A673 (cell line): Measurements from ENCODE around the gene ZNF488. TPM values are rescaled to one million over a fixed set of nuclear protein-coding genes. Genes with fewer than 3 reads are reported as not detected.
"Not testable (repeated sequence)": the region's sequence is repeated elsewhere in the genome, so short reads cannot be mapped to it uniquely, and the experiment has no call there.

Source experiments
- BruUV-seq: library from RNA; stranded (reverse); fragments of 400-500 nt; replicated peaks from 2 replicates; lab custom pipeline; 2021; lab: Mats Ljungman, UMichigan
- CTCF ChIA-PET: fragments of 300-600 bp; sonication (Branson Sonifier 250); formaldehyde crosslinking; loops from one replicate; lab custom pipeline; 2022; ENCODE audit warnings: antibody characterized with exemption; lab: Charles Lee
- POLR2A ChIA-PET: fragments of 300-600 bp; sonication (Branson Sonifier 250); formaldehyde crosslinking; loops from one replicate; lab custom pipeline; 2022; ENCODE audit warnings: antibody characterized with exemption; ENCODE audit not compliant: low non-redundant PET; lab: Charles Lee
- DNase-seq: peaks from one replicate; pipeline ENCODE4 v3.0.0-alpha.2; 2015; ENCODE audit warnings: low spot score
- H3K27ac ChIP-seq: fragments of 200-600 bp; sonication (generic); 2 replicates; pipeline ENCODE4 v1.5.1; 2016; ENCODE audit warnings: mixed run types, low read depth, mild to moderate bottlenecking, mixed read lengths, antibody characterized with exemption, low read length; ENCODE audit not compliant: poor library complexity, severe bottlenecking
- H3K27me3 ChIP-seq: fragments of 200-600 bp; sonication (generic); replicated peaks from 2 replicates; pipeline ENCODE4 v1.6.1; 2017; ENCODE audit warnings: mixed run types, low read depth, mild to moderate bottlenecking, mixed read lengths, antibody characterized with exemption, low read length; ENCODE audit not compliant: insufficient read depth, poor library complexity
- H3K36me3 ChIP-seq: fragments of 200-600 bp; sonication (generic); 2 replicates; pipeline ENCODE4 v1.6.1; 2016; ENCODE audit warnings: mixed run types, mild to moderate bottlenecking, mixed read lengths, antibody characterized with exemption, low read length; ENCODE audit not compliant: insufficient read depth, poor library complexity, severe bottlenecking
- H3K4me1 ChIP-seq: fragments of 200-600 bp; sonication (generic); 2 replicates; pipeline ENCODE4 v1.6.1; 2017; ENCODE audit warnings: mixed run types, mild to moderate bottlenecking, mixed read lengths, antibody characterized with exemption, low read length; ENCODE audit not compliant: insufficient read depth, poor library complexity, severe bottlenecking
- H3K4me3 ChIP-seq: fragments of 200-600 bp; sonication (generic); 2 replicates; pipeline ENCODE4 v1.5.1; 2016; ENCODE audit warnings: low read depth, mixed run types, mild to moderate bottlenecking, mixed read lengths, low read length; ENCODE audit not compliant: poor library complexity, severe bottlenecking
- H3K9me3 ChIP-seq: fragments of 200-600 bp; sonication (generic); 2 replicates; pipeline ENCODE4 v1.6.1; 2016; ENCODE audit warnings: mixed run types, low read depth, mild to moderate bottlenecking, mixed read lengths, antibody characterized with exemption, low read length; ENCODE audit not compliant: poor library complexity, severe bottlenecking
- CTCF ChIP-seq: fragments of 300-800, 200-600 bp; sonication (generic); conservative IDR thresholded peaks from 2 replicates; pipeline ENCODE4 v1.5.1; 2017; ENCODE audit warnings: low read depth, mild to moderate bottlenecking, antibody characterized with exemption, low read length, moderate library complexity, mixed read lengths
- EZH2 ChIP-seq: fragments of 200-600 bp; sonication (generic); IDR thresholded peaks from 2 replicates; pipeline ENCODE4 v1.6.1; 2017; ENCODE audit warnings: borderline replicate concordance, low read depth, mild to moderate bottlenecking, mixed read lengths, antibody characterized with exemption, low read length; ENCODE audit not compliant: poor library complexity, severe bottlenecking
- intact Hi-C: fragments of 100-400 bp; cut with micrococcal nuclease; formaldehyde crosslinking; loops from one replicate; pipeline ENCODE4 v1.10.0; 2022; ENCODE audit not compliant: unreplicated experiment
- total RNA-seq: library from RNA; stranded (reverse); gene quantifications from 2 replicates; pipeline ENCODE4 v1.2.3, GENCODE V29; 2021

ZNF488 gene
- total RNA-seq, 1 experiment from 2014 or later, result 0.09 TPM

- CTCF ChIA-PET, result no interaction called here
- TF ChIP-seq EZH2 (no peak), CTCF (no peak)
- Histone ChIP-seq H3K4me1 (no peaks in the 10 kb centered on the region), H3K9me3 (no peaks in the 10 kb centered on the region), H3K4me3 (no peak overlapping the region), H3K36me3 (no peaks in the 10 kb centered on the region), H3K27ac (no peak overlapping the region), H3K27me3 (no peaks in the 10 kb centered on the region)
- no TSS peak for BruUV-seq
- intact Hi-C loops, result no loop called here
- POLR2A ChIA-PET, result no interaction called here
- DNase-seq, result no peak
Observed at GRCh38 chr10:47419421-47419820, 35.3 kb upstream of the ZNF488 start.

GRCh38 chr10:47418966-47419365 is 34.9 kb upstream of the ZNF488 start:
- no TSS peak for BruUV-seq
- H3K9me3 ChIP-seq, result no peaks in the 10 kb centered on the region
- no peak for DNase-seq
- no peaks in the 10 kb centered on the region for H3K27me3 ChIP-seq
- no peaks in the 10 kb centered on the region for H3K36me3 ChIP-seq
- TF ChIP-seq EZH2, result no peak
- TF ChIP-seq CTCF, result no peak
- POLR2A ChIA-PET, result no interaction called here
- no peak overlapping the region for H3K27ac ChIP-seq
- CTCF ChIA-PET, result interaction anchor here (0.7 kb wide), 1 partner anchor 15 kb away, joined by 3 read pairs; no protein-coding TSS in a partner anchor
- intact Hi-C loops, result no loop called here
- H3K4me3 ChIP-seq, result no peak overlapping the region
- H3K4me1 ChIP-seq, result no peaks in the 10 kb centered on the region

- H3K36me3 ChIP-seq, result no peaks in the 10 kb centered on the region
- no peaks in the 10 kb centered on the region for H3K4me1 ChIP-seq
- CTCF ChIA-PET, result interaction anchor here (0.7 kb wide), 1 partner anchor 14 kb away, joined by 3 read pairs; no protein-coding TSS in a partner anchor
- H3K27ac ChIP-seq, result no peak overlapping the region
- TF ChIP-seq EZH2 (no peak), CTCF (no peak)
- intact Hi-C loops, result no loop called here
- H3K4me3 ChIP-seq, result no peak overlapping the region
- DNase-seq, result no peak
- no TSS peak for BruUV-seq
- POLR2A ChIA-PET, result no interaction called here
- H3K27me3 ChIP-seq, result no peaks in the 10 kb centered on the region
- H3K9me3 ChIP-seq, result no peaks in the 10 kb centered on the region
Observed at GRCh38 chr10:47418321-47418720, 34.2 kb upstream of the ZNF488 start.

- H3K36me3 ChIP-seq, DNase-seq, H3K27ac ChIP-seq, BruUV-seq, intact Hi-C loops, H3K4me3 ChIP-seq, H3K9me3 ChIP-seq, H3K27me3 ChIP-seq, H3K4me1 ChIP-seq, POLR2A ChIA-PET, CTCF ChIA-PET: not testable (repeated sequence)
Observed at GRCh38 chr10:47416305-47417218, 32.5 kb upstream of the ZNF488 start.
